Ovary (tissue), 3 donors: Measurements from ENCODE around the gene MRAS.

Experiments
- CTCF ChIP-seq, 3 donors: fragments of 450-650 bp in 2 of 3; fragments of 200-600 bp in 1 of 3; IDR thresholded peaks; one replicate each; pipeline versions ENCODE4 v1.5.1 to v1.8.0; 2016 to 2022; ENCODE audit warnings: antibody characterized with exemption in 3 of 3, mild to moderate bottlenecking in 1 of 3
- EP300 ChIP-seq: sonication (generic); formaldehyde crosslinking; IDR thresholded peaks from one replicate; pipeline ENCODE4 v1.6.1; 2017; ENCODE audit warnings: antibody characterized with exemption
- POLR2A ChIP-seq: fragments of 450-650 bp; IDR thresholded peaks from one replicate; pipeline ENCODE4 v1.6.1; 2017; ENCODE audit warnings: antibody characterized with exemption, mild to moderate bottlenecking, moderate library complexity
- donor health status: DM: no; HTN: no; CAD: no.

GRCh38 chr3:138405001-138405400, 56.6 kb downstream of the MRAS start:
- TF ChIP-seq POLR2A (no peak), CTCF (IDR thresholded peaks at IDR 0.05) (no peak), EP300 (no peak)
